Neural progenitor cell (in vitro differentiated cells): ENCODE data around the gene DDHD1.

ENCODE experiments used
- EZH2 ChIP-seq: fragments of 200-600 bp; sonication (generic); IDR thresholded peaks from 2 replicates; pipeline ENCODE4 v1.6.1; 2017; ENCODE audit warnings: antibody characterized with exemption, mild to moderate bottlenecking, moderate library complexity
- TF ChIP-seq, protein P1 (sequence below): fragments of 200-600 bp; sonication (generic); IDR thresholded peaks from 2 replicates; pipeline ENCODE4 v1.5.1; 2017; ENCODE audit warnings: antibody characterized with exemption, mild to moderate bottlenecking

DNA sequence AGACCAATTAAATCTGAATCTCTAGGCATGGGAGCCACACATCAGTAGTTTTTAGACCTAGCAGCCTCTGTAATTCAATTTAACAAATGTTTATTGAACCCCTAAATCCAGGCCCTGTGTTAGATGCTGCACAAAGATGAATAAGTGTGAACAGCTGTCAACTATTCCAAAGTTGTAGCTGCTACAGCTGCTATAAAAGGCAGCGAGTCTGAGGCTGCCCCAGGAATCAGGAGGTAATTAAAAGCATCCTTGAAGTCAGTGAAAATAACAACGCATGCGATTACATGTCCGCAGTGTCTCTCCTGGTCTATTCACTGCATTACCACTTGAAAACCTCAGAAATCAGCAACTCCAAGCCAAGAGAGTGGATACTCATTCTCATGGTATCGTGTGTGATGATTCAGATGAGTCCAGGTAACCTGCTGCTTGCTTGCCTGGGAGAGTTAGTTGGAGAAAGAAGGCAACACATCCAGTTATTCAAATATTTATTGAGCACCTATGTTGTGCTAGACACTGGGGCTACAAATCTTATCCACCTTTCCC lies 34.9 kb upstream of the DDHD1 start:
- no peak for TF ChIP-seq EZH2
- TF ChIP-seq, protein P1, sequence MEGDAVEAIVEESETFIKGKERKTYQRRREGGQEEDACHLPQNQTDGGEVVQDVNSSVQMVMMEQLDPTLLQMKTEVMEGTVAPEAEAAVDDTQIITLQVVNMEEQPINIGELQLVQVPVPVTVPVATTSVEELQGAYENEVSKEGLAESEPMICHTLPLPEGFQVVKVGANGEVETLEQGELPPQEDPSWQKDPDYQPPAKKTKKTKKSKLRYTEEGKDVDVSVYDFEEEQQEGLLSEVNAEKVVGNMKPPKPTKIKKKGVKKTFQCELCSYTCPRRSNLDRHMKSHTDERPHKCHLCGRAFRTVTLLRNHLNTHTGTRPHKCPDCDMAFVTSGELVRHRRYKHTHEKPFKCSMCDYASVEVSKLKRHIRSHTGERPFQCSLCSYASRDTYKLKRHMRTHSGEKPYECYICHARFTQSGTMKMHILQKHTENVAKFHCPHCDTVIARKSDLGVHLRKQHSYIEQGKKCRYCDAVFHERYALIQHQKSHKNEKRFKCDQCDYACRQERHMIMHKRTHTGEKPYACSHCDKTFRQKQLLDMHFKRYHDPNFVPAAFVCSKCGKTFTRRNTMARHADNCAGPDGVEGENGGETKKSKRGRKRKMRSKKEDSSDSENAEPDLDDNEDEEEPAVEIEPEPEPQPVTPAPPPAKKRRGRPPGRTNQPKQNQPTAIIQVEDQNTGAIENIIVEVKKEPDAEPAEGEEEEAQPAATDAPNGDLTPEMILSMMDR: no peak
